HCT116 (cell line): ENCODE results near the gene CA11. TPM values are rescaled to one million over a fixed set of nuclear protein-coding genes. Genes with fewer than 3 reads are reported as not detected.

ENCODE experiments used
- ATAC-seq: fragments of 200-7000 bp; cut with Tn5 transposase; 2 replicates; pipeline ENCODE4 v1.9.1; 2020; ENCODE audit warnings: mild to moderate bottlenecking, moderate library complexity
- BruUV-seq: library from RNA; stranded (reverse); fragments of 400-500 nt; replicated peaks from 2 replicates; lab custom pipeline; 2021; lab: Mats Ljungman, UMichigan
- CTCF ChIA-PET: fragments of 300-600 bp; sonication (Branson Sonifier 250); formaldehyde crosslinking; loops from one replicate; lab custom pipeline; 2021; ENCODE audit warnings: antibody characterized with exemption; lab: Charles Lee
- POLR2A ChIA-PET: fragments of 300-600, 350-600 bp; sonication (Branson Sonifier 250); formaldehyde crosslinking; loops from one replicate; lab custom pipeline; 2021; ENCODE audit warnings: antibody characterized with exemption; lab: Charles Lee
- RAD21 ChIA-PET, 2 experiments: fragments of 300-600 bp; sonication (Branson Sonifier 250); formaldehyde crosslinking; loops; one replicate each; lab custom pipeline; 2023; ENCODE audit warnings: low total read pairs in 2 of 2; ENCODE audit not compliant: uncharacterized antibody in 2 of 2, unreplicated experiment in 2 of 2, low non-redundant PET in 1 of 2; lab: Charles Lee
- DNase-seq: peaks from one replicate; pipeline ENCODE4 v3.0.0-alpha.2; 2010; ENCODE audit warnings: low read depth, low spot score
- H2AFZ ChIP-seq: fragments of 200-600 bp; shearing (Covaris generic), sonication (generic); 2 replicates; pipeline ENCODE4 v1.6.1; 2017; ENCODE audit warnings: low read depth, mixed run types, mixed read lengths, antibody characterized with exemption, low read length; ENCODE audit not compliant: poor library complexity, severe bottlenecking
- H3K27ac ChIP-seq: 2 replicates; pipeline ENCODE4 v1.5.1; 2012; ENCODE audit warnings: low read depth, low read length
- H3K27me3 ChIP-seq: fragments of 200-600 bp; sonication (generic); 2 replicates; pipeline ENCODE4 v1.6.1; 2016; ENCODE audit warnings: mixed run types, low read length, mixed read lengths; ENCODE audit not compliant: insufficient read depth
- H3K36me3 ChIP-seq, 2 experiments: fragments of 200-500 bp in 1 of 2; fragments of 200-600 bp in 1 of 2; sonication (Bioruptor generic) in 1 of 2; sonication (generic) in 1 of 2; 2 replicates each; pipeline versions ENCODE4 v1.5.1 to v1.6.1; 2014 to 2016; ENCODE audit warnings: low read length in 2 of 2, inconsistent platforms in 1 of 2, mixed read lengths in 1 of 2, mixed run types in 1 of 2; ENCODE audit not compliant: insufficient read depth in 2 of 2, control insufficient read depth in 1 of 2
- H3K4me1 ChIP-seq, 2 experiments: fragments of 200-600 bp in 1 of 2; sonication (generic) in 1 of 2; 2 replicates each; pipeline versions ENCODE4 v1.5.1 to v1.6.1; 2012 to 2017; ENCODE audit warnings: low read length in 2 of 2, inconsistent platforms in 1 of 2, mild to moderate bottlenecking in 1 of 2, mixed read lengths in 1 of 2, mixed run types in 1 of 2, moderate library complexity in 1 of 2; ENCODE audit not compliant: insufficient read depth in 2 of 2, control insufficient read depth in 1 of 2
- H3K4me2 ChIP-seq: fragments of 200-600 bp; sonication (generic); 2 replicates; pipeline ENCODE4 v1.6.1; 2017; ENCODE audit warnings: mixed run types, low read length, mixed read lengths
- H3K4me3 ChIP-seq, 2 experiments: fragments of 200-600 bp in 1 of 2; sonication (generic) in 1 of 2; replicated peaks in 1 of 2; 2 replicates each; pipeline ENCODE4 v1.5.1; 2011 to 2016; ENCODE audit warnings: low read length in 2 of 2, control low read depth in 1 of 2, low read depth in 1 of 2, mild to moderate bottlenecking in 1 of 2, mixed read lengths in 1 of 2, mixed run types in 1 of 2
- H3K79me2 ChIP-seq: fragments of 200-600 bp; sonication (generic); 2 replicates; pipeline ENCODE4 v1.6.1; 2017; ENCODE audit warnings: mild to moderate bottlenecking, mixed run types, low read length, moderate library complexity, mixed read lengths; ENCODE audit not compliant: insufficient read depth
- H3K9ac ChIP-seq: fragments of 200-600 bp; sonication (generic); 2 replicates; pipeline ENCODE4 v1.6.1; 2016; ENCODE audit warnings: low read length, mixed read lengths
- H3K9me2 ChIP-seq: fragments of 200-600 bp; sonication (generic), shearing (Covaris generic); 2 replicates; pipeline ENCODE4 v1.6.1; 2017; ENCODE audit warnings: mixed run types, mild to moderate bottlenecking, moderate library complexity; ENCODE audit not compliant: insufficient read depth
- H3K9me3 ChIP-seq, 2 experiments: fragments of 200-500 bp in 1 of 2; fragments of 200-600 bp in 1 of 2; sonication (Bioruptor generic) in 1 of 2; sonication (generic) in 1 of 2; 2 replicates each; pipeline ENCODE4 v1.6.1; 2014 to 2017; ENCODE audit warnings: low read length in 2 of 2, mixed read lengths in 2 of 2, inconsistent platforms in 1 of 2, low read depth in 1 of 2, mild to moderate bottlenecking in 1 of 2, mixed run types in 1 of 2, moderate library complexity in 1 of 2; ENCODE audit not compliant: control insufficient read depth in 1 of 2, insufficient read depth in 1 of 2
- H4K20me1 ChIP-seq: fragments of 200-600 bp; sonication (generic), shearing (Covaris generic); 2 replicates; pipeline ENCODE4 v1.6.1; 2017; ENCODE audit warnings: mixed run types, mild to moderate bottlenecking, moderate library complexity; ENCODE audit not compliant: insufficient read depth
- CBX3 ChIP-seq: IDR thresholded peaks from 2 replicates; pipeline ENCODE4 v1.6.1; 2012; ENCODE audit warnings: low read depth
- CTCF ChIP-seq, 3 experiments: fragments of 200-600 bp in 1 of 3; sonication (generic) in 1 of 3; IDR thresholded peaks in 2 of 3; conservative IDR thresholded peaks in 1 of 3; 2 replicates each; pipeline ENCODE4 v1.5.1; 2012 to 2017; ENCODE audit warnings: low read depth in 2 of 3, low read length in 2 of 3, antibody characterized with exemption in 1 of 3, borderline replicate concordance in 1 of 3, control low read depth in 1 of 3, mild to moderate bottlenecking in 1 of 3, mixed read lengths in 1 of 3, mixed run types in 1 of 3, moderate library complexity in 1 of 3; ENCODE audit not compliant: insufficient read depth in 1 of 3
- FOSL1 ChIP-seq: IDR thresholded peaks from 2 replicates; pipeline ENCODE4 v1.6.1; 2012; ENCODE audit warnings: low read depth
- MAX ChIP-seq: IDR thresholded peaks from 2 replicates; pipeline ENCODE4 v1.6.1; 2012
- SRF ChIP-seq: IDR thresholded peaks from 2 replicates; pipeline ENCODE4 v1.6.1; 2012; ENCODE audit warnings: low read depth
- TCF7L2 ChIP-seq: IDR thresholded peaks from 2 replicates; pipeline ENCODE4 v1.7.0; 2011; ENCODE audit warnings: borderline replicate concordance, inconsistent platforms; ENCODE audit not compliant: insufficient read depth, insufficient read length; ENCODE audit errors: extremely low read depth
- YY1 ChIP-seq: IDR thresholded peaks from 2 replicates; pipeline ENCODE4 v1.6.1; 2011; ENCODE audit warnings: low read length, low read depth, moderate library complexity, mild to moderate bottlenecking; ENCODE audit not compliant: insufficient replicate concordance; ENCODE audit errors: extremely low read depth
- ZFX ChIP-seq: fragments of 450-650 bp; IDR thresholded peaks from 2 replicates; pipeline ENCODE4 v1.6.1; 2017
- intact Hi-C: fragments of 100-400 bp; cut with micrococcal nuclease; formaldehyde crosslinking; loops from 2 replicates; pipeline ENCODE4 v1.10.0; 2022
- total RNA-seq: library from RNA; stranded (reverse); gene quantifications from one replicate; pipeline ENCODE4 v1.2.1, GENCODE V29; 2021; ENCODE audit not compliant: unreplicated experiment

The CA11 gene
- total RNA-seq, 1 experiment from 2014 or later, result 29.6 TPM

- no peak for TF ChIP-seq SRF
Observed at GRCh38 chr19:48676887-48677286, 30.9 kb upstream of the CA11 start (continued).

- no peak overlapping the region for H3K27ac ChIP-seq
- DNase-seq, result no peak
- no peaks in the 10 kb centered on the region for H3K9me2 ChIP-seq
- CTCF ChIA-PET, result interaction anchor here (3.0 to 3.1 kb wide), 2 partner anchors 20 to 62 kb away, joined by 12 to 16 read pairs; partner anchors contain the start of gene FUT2
- no peak for TF ChIP-seq FOSL1
- peaks cover 13 to 25% of the 10 kb centered on the region in 2 experiments for H3K4me1 ChIP-seq
- ATAC-seq, result no peak
- RAD21 ChIA-PET, result no interaction called here
- intact Hi-C loops, result no loop called here
- H3K9ac ChIP-seq, result no peak overlapping the region
- no peak overlapping the region for H3K4me2 ChIP-seq
- BruUV-seq, result no TSS peak
- H3K4me3 ChIP-seq, result no peak overlapping the region
- H3K9me3 ChIP-seq, result no peaks in the 10 kb centered on the region
- POLR2A ChIA-PET, result interaction anchor here (1.4 kb wide), 1 partner anchor 19 kb away, joined by 3 read pairs; the partner anchor contains the start of gene FUT2
- H2AFZ ChIP-seq, result no peak overlapping the region
- no peaks in the 10 kb centered on the region for H3K79me2 ChIP-seq
- no peaks in the 10 kb centered on the region for H4K20me1 ChIP-seq
- H3K27me3 ChIP-seq, result no peaks in the 10 kb centered on the region
- H3K36me3 ChIP-seq, result no peaks in the 10 kb centered on the region
Observed at GRCh38 chr19:48676487-48676886, 30.5 kb upstream of the CA11 start.

- Histone ChIP-seq H3K4me1 (peaks cover 13 to 25% of the 10 kb centered on the region in 2 experiments), H3K9ac (peak overlapping the region; percentile 37; the same call in 1 of the 2 replicates), H3K9me2 (no peaks in the 10 kb centered on the region), H2AFZ (peak overlapping the region; percentile 14), H3K4me2 (peak overlapping the region; percentile 68), H3K27me3 (no peaks in the 10 kb centered on the region), H3K9me3 (no peaks in the 10 kb centered on the region), H3K27ac (peak overlapping the region; percentile 9; the same call in 1 of the 2 replicates), H4K20me1 (no peaks in the 10 kb centered on the region), H3K36me3 (no peaks in the 10 kb centered on the region), H3K4me3 (no peak overlapping the region), H3K79me2 (no peaks in the 10 kb centered on the region)
- POLR2A ChIA-PET, result interaction anchor here (0.6 to 2.0 kb wide), 2 partner anchors 8 to 30 kb away, joined by 5 read pairs; partner anchors contain the start of gene CA11
- DNase-seq (peak; percentile 76), ATAC-seq (peak; percentile 90)
- RAD21 ChIA-PET, result interaction anchor here (0.8 to 1.4 kb wide), 3 partner anchors 21 to 38 kb away, joined by 3 to 4 read pairs (median 3); partner anchors contain the start of genes CA11 (in 1 of the 2) and FUT2 (in 1 of the 2)
- CTCF ChIA-PET, result interaction anchor here (0.9 to 3.1 kb wide), 8 partner anchors 9 to 113 kb away, joined by 3 to 16 read pairs (median 6); partner anchors contain the start of genes CA11, FUT2 and IZUMO1
- intact Hi-C loops, result loop anchor here (1.0 to 2.0 kb wide), 2 partner anchors 39 to 64 kb away; no protein-coding TSS in a partner anchor
- no TSS peak for BruUV-seq
- TF ChIP-seq TCF7L2 (peak; percentile 63), MAX (peak; percentile 52; the same call in 1 of the 2 replicates), CTCF (IDR thresholded peaks at IDR 0.05 in 2 of 3, conservative IDR thresholded peaks at IDR 0.05 in 1 of 3; ENCODE audit: borderline replicate concordance in 1 of 3, insufficient read depth in 1 of 3, low read depth in 2 of 3, low read length in 2 of 3) (peak; percentile 85 to 90 (median 89)), YY1 (peak; percentile 83), CBX3 (no peak), ZFX (peak; percentile 21; the same call in 1 of the 2 replicates)
Observed at GRCh38 chr19:48674921-48675824, 29.2 kb upstream of the CA11 start.
